Measurements from ENCODE around the gene RBM4. TPM values are rescaled to one million over a fixed set of nuclear protein-coding genes. Genes with fewer than 3 reads are reported as not detected.

The RBM4 gene
- total and polyA plus RNA-seq, 2 of the 13 experiments (the other 11 are each of a cell fraction or from before 2014, with no cell fraction given) = 126 to 136 TPM

- TF ChIP-seq ZNF784 (CRISPR knock-in tag; IDR thresholded peaks at IDR 0.05; ENCODE audit: borderline replicate concordance) = peak; percentile 14; the same call in 1 of the 2 replicates
- TF ChIP-seq ZNF367 (CRISPR knock-in tag; IDR thresholded peaks at IDR 0.05; ENCODE audit: borderline replicate concordance) = no peak
- TF ChIP-seq GZF1 (CRISPR knock-in tag; IDR thresholded peaks at IDR 0.05) = no peak
- TF ChIP-seq ELK4 (CRISPR knock-in tag; IDR thresholded peaks at IDR 0.05; ENCODE audit: borderline replicate concordance) = no peak
- no peak for TF ChIP-seq ZMYM3 (CRISPR knock-in tag; IDR thresholded peaks at IDR 0.05)
- no peak for TF ChIP-seq ZNF17 (CRISPR knock-in tag; IDR thresholded peaks at IDR 0.05)
- no peak for TF ChIP-seq ZKSCAN8 (CRISPR knock-in tag; IDR thresholded peaks at IDR 0.05; ENCODE audit: borderline replicate concordance)
- TF ChIP-seq ZUFSP (CRISPR knock-in tag; IDR thresholded peaks at IDR 0.05; ENCODE audit: borderline replicate concordance) = no peak
- TF ChIP-seq ZNF605 (CRISPR knock-in tag; IDR thresholded peaks at IDR 0.05) = peak; percentile 93
- TF ChIP-seq REXO4 (CRISPR knock-in tag; IDR thresholded peaks at IDR 0.05; ENCODE audit: borderline replicate concordance) = no peak
- no peak for TF ChIP-seq ZNF841 (CRISPR knock-in tag; IDR thresholded peaks at IDR 0.05; ENCODE audit: borderline replicate concordance)
- no peak; the same call in 1 of the 2 replicates for TF ChIP-seq SMAD9 (CRISPR knock-in tag; IDR thresholded peaks at IDR 0.05)
- TF ChIP-seq ZNF180 (CRISPR knock-in tag; IDR thresholded peaks at IDR 0.05; ENCODE audit: borderline replicate concordance, low read depth) = no peak
- no peak for TF ChIP-seq NR2F2 (IDR thresholded peaks at IDR 0.05; ENCODE audit: borderline replicate concordance, low read depth)
- peak; percentile 39 for TF ChIP-seq KMT2A (CRISPR knock-in tag; IDR thresholded peaks at IDR 0.05)
- TF ChIP-seq SNAPC2 (CRISPR knock-in tag; IDR thresholded peaks at IDR 0.05) = no peak
- TF ChIP-seq JUN (CRISPR knock-in tag; IDR thresholded peaks at IDR 0.05) = no peak
- TF ChIP-seq ZNF576 (CRISPR knock-in tag; IDR thresholded peaks at IDR 0.05) = no peak
- TF ChIP-seq SP2 (CRISPR knock-in tag; IDR thresholded peaks at IDR 0.05) = peak; percentile 78
- 0 out of 2 replicates have a peak, but pooled peaks have one; percentile 30 for TF ChIP-seq GMEB2 (CRISPR knock-in tag; IDR thresholded peaks at IDR 0.05; ENCODE audit: low read depth)
- no peak for TF ChIP-seq ZNF101 (CRISPR knock-in tag; IDR thresholded peaks at IDR 0.05; ENCODE audit: borderline replicate concordance, low read depth)
- peak; percentile 22; the same call in 1 of the 2 replicates for TF ChIP-seq KAT7 (CRISPR knock-in tag; IDR thresholded peaks at IDR 0.05; ENCODE audit: borderline replicate concordance)
Measured at GRCh38 chr11:66677599-66678375, 39.3 kb downstream of the RBM4 start, which contains the start of gene RBM4B (continued).

All from HepG2 (cell line).